GM21529 (cell line): ENCODE measurements around the gene THSD4.

Source experiments
- ATAC-seq: cut with Tn5 transposase; IDR thresholded peaks from one replicate; pipeline ENCODE4 v1.9.1; 2021; ENCODE audit not compliant: unreplicated experiment

The THSD4 gene

GRCh38 chr15:71097890-71098289 is 17.4 kb upstream of the THSD4 start:
- no peak for ATAC-seq

DNA sequence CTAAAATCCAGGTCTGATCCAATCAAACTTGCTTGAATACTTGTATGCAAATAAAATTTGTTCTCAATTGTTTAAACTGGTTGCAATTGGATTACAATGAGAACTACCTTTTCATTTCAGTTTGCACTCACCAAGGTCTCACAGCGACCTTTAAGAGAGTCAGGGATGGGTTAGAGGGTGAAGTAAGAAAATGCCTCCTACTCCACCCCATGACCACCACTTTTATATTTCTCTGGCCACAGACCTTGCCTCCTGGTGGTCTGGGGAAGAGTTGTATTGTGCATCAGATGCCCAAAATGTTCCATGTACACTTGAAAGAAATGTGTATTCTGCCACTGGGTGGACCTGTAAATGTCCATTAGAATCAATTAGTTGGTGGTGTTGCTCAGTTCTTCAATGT is 16.4 kb upstream of the THSD4 start:
- ATAC-seq, result no peak

- ATAC-seq, result peak; percentile 69
These were observed 12.1 kb upstream of the THSD4 start for GRCh38 chr15:71103102-71103676.

GRCh38 chr15:71104636-71105035 is 10.6 kb upstream of the THSD4 start:
- ATAC-seq, result no peak

- ATAC-seq, result no peak
These were observed 9.8 kb upstream of the THSD4 start for GRCh38 chr15:71105444-71105843.

- no peak for ATAC-seq
These were observed 8.3 kb upstream of the THSD4 start for GRCh38 chr15:71106802-71107500.

GRCh38 chr15:71107501-71107815 is 7.8 kb upstream of the THSD4 start:
- ATAC-seq, result no peak

GRCh38 chr15:71109130-71109529 is 6.1 kb upstream of the THSD4 start:
- no peak for ATAC-seq

DNA sequence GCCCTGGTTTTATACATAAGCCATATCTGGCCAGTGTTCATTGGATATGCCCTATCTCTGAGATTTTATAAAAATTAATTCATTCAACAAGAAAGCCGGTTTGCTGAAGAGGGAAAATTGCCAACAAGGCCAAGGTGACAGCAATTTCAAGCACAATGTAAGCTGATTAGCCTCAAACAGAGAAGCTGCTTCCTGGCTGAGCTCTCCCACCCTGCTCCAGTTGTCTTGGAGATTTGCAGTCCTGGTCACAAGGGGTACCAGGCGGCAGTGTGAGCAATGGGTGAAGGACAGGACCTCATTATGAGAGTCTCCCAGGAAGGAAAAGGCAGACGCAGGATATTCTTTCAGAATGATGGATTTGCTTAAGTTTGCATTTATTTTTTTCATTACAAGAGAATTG is 5.4 kb upstream of the THSD4 start:
- ATAC-seq, result no peak

- ATAC-seq, result no peak
These were observed 4.7 kb upstream of the THSD4 start for GRCh38 chr15:71110405-71111180.

- no peak for ATAC-seq
These were observed 4.1 kb upstream of the THSD4 start for GRCh38 chr15:71111181-71111565.

GRCh38 chr15:71111950-71112349 is 3.3 kb upstream of the THSD4 start:
- no peak for ATAC-seq

DNA sequence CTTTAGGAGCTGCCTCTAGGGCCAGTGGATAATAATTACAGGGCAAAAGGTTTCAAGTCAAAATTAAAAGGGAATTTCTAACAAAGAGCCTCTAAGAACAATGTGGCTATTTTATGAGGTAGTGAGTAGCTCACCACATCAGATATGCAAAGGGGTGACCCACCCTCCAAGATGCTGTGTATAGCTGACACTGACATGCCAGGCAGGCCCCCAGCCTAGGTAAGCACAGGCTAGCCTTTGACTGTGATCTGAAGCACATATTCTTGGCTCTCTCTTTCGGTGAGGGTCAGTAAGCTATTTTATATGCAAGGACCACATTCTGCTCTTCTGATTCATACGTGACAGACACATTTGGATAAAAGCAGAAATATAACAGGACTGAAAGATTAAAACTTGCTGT is 2.8 kb upstream of the THSD4 start:
- ATAC-seq, result no peak

DNA sequence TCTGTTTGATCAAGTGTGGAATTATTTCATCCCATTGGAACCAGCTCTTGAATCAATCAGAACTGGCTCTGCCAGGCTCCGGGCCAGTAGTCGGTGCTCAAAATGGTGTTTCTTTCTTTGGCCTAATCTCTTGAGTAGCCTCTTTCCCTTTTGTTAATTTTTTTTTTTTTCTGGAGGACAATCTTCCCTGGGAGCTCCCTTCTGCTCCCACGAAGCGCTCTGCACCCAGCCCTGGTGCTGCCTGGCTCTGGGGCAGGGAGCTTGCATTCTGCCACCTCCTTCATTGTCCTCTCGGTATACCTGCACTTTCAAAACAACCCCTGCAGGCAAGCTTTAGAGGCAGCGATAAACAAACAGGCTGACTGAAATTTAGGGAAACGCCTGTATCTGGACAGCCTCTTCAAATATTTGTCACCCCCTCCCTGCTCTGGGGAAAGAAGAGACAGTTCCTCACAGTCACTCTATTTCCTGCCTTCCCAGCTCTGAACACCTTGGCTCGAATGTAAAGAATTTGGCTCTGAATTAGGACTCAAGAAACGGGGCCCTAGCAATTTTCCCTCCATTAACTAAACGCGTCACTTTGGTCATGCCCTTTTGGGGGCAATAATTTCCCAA is 1.1 kb upstream of the THSD4 start:
- ATAC-seq, result no peak

DNA sequence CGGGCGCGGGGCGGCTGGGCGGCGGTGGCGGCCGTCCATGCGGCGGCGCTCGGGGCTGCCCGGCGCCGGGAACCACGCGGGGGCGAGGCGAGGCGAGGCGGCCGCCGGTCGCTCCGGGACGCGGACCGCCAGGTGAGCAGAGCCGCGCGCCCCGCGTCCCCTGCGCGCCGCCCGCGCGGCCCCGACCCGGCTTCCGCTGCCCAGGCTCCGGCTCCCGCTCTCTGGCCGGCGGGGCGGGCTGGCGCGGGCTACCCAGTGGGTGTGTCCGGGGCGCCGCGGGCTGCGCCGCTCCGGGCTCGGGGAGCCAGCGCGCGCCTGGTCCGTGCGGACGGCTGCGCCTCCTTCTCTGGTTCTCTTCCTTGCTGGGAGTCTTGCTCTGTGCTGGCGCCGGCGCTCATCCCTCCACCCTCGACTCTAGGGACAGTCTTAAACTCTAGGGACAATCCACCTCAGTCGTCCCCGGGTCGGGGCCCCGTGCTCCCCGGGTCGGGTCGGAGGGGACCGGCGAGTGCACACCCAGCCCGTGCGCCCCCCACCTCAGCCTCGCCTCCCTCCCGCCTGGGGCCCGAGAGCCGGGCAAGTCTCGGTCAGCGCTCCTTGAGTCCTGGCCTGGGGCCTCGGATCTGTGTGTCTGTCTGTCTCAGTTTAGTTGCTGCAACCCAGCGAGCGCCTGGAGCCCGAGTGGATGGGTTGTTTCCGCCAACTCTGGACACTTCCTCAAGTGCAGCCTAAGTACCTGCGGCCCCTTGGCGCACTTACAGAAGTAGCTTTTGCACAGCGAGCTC is 488 bp downstream of the THSD4 start:
- peak; percentile 44 for ATAC-seq

DNA sequence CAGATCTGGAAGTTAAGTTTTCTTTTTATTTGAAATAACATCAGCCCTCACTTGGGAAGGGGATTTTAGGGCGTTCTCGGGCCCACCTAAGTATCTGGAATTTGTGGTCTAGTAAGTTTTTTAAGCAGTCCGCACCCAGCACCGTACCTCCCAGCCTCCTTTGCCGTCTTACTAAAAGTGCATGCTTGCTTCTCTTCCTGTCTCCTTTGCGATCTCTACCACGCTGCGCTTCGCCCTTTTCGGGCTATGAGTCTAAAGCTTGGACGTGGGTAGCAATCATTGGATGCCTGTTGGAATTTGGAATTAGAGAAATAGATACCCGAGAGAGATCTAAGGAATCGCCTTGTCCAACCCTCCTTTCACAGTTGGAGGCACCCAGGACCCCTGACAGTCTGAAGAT is 1.1 kb downstream of the THSD4 start:
- no peak for ATAC-seq

DNA sequence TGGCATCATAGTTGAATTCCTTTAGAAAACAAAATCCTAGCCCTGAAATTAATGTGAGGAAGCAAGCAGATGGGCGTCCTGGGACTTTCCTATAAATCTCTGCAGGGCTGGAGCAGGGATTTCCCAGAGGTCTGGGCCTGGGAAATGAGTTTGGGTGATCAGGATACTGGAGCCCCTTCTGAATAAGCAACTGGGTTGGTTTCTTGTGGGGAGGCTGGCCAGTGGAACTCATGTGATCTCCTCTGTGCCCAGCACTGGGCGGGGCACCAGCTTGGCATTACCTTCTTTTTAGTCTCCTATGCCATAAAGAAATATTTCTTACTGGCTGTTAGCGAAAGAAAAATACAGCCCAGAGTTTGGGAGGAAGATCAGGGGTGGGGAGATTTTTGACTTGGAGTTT is 1.7 kb downstream of the THSD4 start:
- ATAC-seq, result no peak

- ATAC-seq, result no peak
These were observed 2.5 kb downstream of the THSD4 start for GRCh38 chr15:71117714-71118305.

- no peak for ATAC-seq
These were observed 3.1 kb downstream of the THSD4 start for GRCh38 chr15:71118345-71118744.

DNA sequence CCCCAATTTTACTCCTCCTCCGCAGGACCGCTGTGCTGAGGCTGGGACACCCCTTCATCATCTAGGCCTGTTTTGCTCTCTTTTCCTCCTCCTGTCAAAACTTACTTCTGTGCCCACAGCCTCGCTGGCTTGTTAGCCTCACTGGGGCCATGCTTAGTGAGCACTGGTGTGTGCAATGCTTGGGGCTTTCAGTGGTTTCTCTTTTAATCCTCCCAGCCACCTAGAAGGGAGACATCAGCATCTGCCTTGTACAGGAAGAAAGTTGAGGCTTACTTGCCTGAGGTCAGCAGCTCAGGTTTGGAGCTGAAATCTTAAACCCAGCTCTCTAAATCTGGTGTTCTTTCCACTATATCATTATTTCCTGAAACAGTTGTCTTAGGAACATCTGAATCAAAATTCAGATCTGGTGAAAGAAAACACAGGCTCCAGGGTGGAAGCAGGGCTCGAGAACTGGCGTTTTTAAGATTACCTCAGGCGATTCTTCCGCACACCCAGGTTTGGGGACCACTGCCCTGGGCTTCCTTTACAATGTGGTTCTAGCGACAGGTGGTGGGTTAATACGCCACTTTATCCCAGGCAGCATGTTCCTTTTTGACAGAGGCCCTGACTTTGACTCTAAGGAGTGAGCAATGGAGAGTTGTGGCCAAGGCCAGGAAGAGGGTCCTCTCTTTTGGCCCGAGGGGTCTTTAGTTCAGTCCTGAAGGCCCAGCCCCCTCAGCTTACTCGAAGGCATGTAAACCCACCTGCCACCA is 3.8 kb downstream of the THSD4 start:
- no peak for ATAC-seq
